ENCODE measurements around the gene LPCAT1. TPM values are rescaled to one million over a fixed set of nuclear protein-coding genes. Genes with fewer than 3 reads are reported as not detected.

LPCAT1 gene
- total RNA-seq, 1 donor from 2014 or later: 37.9 TPM

DNA sequence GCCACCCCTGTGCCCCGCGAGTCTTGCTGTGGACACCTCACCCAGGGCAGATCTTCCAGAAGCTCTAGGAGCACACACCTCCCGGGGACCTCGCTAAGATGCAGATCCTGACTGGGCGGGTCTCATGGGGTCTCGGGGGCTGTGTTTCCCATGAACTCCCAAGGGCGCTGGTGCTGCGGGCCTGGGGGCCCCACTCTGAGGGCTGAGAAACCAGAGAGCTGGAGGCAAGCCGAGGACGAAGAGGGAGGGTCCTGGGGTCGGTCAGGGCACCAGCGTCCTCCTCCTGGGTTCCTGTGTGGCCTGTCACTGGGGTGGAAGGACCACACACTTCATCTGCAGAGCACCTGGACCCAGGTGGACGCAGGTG lies 108.7 kb downstream of the LPCAT1 start:
- Mint-ChIP-seq H3K4me1 (ENCODE audit: unreplicated experiment) (no peaks in the 10 kb centered on the region), H3K36me3 (ENCODE audit: unreplicated experiment) (no peaks in the 10 kb centered on the region), H3K27me3 (ENCODE audit: unreplicated experiment) (peaks cover 6% of the 10 kb centered on the region), H3K27ac (ENCODE audit: unreplicated experiment) (no peak overlapping the region), H3K4me3 (ENCODE audit: unreplicated experiment) (no peak overlapping the region), H3K9me3 (ENCODE audit: unreplicated experiment) (peaks cover 14% of the 10 kb centered on the region)
- no peak for DNase-seq (ENCODE audit: extremely low spot score, unreplicated experiment)
- no peak for TF ChIP-seq CTCF (IDR thresholded peaks at IDR 0.05)

DNA sequence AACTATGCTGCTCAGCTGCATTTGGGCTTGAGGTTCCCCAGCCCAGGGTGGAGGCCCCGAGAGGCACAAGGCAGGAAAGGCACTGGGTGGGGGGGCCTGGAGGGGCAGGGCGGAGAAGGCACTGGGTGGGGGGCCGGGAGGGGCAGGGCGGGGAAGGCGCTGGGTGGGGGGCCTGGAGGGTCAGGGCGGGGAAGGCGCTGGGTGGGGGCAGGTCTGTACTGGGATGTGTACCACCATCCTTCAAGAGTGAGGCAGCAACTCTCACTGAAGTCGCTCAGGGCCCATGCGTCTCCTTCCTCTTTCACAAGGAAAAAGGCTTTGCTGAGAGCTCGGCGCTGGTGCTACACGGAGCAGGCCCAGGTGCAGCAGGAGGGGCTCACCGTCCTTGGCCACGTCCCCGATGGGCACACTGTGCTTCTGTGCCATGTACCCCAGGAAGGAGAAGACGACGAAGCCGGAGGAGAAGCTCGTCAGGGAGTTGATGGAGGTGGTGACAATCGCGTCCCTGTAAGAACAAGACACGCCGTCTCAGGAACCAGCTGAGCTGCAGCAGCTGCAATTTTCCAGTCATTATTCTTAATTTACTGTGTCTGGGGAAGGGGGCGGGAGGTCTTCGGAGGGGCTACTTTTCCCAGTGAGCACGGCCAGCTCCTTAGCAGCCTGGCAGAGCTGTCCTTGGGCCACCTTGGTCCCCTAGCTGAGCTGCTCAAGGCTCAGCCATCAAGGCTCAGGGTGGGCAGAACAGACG lies 109.3 kb downstream of the LPCAT1 start:
- peaks cover 6% of the 10 kb centered on the region for H3K27me3 Mint-ChIP-seq (ENCODE audit: unreplicated experiment)
- peaks cover 14% of the 10 kb centered on the region for H3K9me3 Mint-ChIP-seq (ENCODE audit: unreplicated experiment)
- no peaks in the 10 kb centered on the region for H3K36me3 Mint-ChIP-seq (ENCODE audit: unreplicated experiment)
- no peak overlapping the region for H3K27ac Mint-ChIP-seq (ENCODE audit: unreplicated experiment)
- DNase-seq (ENCODE audit: extremely low spot score, unreplicated experiment): no peak
- no peaks in the 10 kb centered on the region for H3K4me1 Mint-ChIP-seq (ENCODE audit: unreplicated experiment)
- no peak overlapping the region for H3K4me3 Mint-ChIP-seq (ENCODE audit: unreplicated experiment)
- TF ChIP-seq CTCF (IDR thresholded peaks at IDR 0.05): no peak

DNA sequence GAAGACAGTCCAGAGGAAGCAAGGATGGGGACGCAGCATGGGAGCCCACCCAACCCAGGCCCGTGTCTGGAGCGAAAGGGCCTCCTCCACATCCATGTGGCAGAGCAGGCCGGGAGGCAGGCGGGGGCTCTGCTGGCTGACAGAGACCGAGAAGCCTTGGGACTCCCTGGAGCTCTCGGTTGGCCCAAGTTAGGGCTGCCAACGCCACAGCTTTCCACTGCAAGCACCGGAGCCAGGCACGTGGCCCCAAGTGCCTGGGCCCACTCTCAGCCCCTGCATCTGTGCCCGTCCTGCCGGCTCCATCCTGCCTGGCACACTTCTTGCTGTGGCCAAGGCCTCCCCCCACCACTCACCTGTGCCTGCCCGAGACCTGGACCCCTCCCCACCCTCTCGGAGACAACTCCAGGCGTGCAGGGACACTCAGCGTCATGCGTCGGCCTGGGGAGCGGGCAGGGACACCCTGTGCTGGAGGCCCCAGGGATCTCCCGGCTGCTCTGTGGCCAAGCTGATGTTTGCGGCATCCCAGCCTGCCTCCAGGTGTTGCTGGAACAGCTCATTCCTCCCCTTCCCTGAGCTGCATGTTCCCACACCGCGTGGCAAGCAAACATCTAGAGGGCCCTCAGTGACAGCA lies 110.0 kb downstream of the LPCAT1 start:
- TF ChIP-seq CTCF (IDR thresholded peaks at IDR 0.05): no peak
- H3K36me3 Mint-ChIP-seq (ENCODE audit: unreplicated experiment): no peaks in the 10 kb centered on the region
- H3K4me1 Mint-ChIP-seq (ENCODE audit: unreplicated experiment): no peaks in the 10 kb centered on the region
- peaks cover 6% of the 10 kb centered on the region for H3K27me3 Mint-ChIP-seq (ENCODE audit: unreplicated experiment)
- H3K27ac Mint-ChIP-seq (ENCODE audit: unreplicated experiment): no peak overlapping the region
- H3K4me3 Mint-ChIP-seq (ENCODE audit: unreplicated experiment): no peak overlapping the region
- H3K9me3 Mint-ChIP-seq (ENCODE audit: unreplicated experiment): peaks cover 7% of the 10 kb centered on the region
- DNase-seq (ENCODE audit: extremely low spot score, unreplicated experiment): no peak

GRCh38 chr5:1413211-1413610 lies 110.5 kb downstream of the LPCAT1 start:
- TF ChIP-seq CTCF (IDR thresholded peaks at IDR 0.05): no peak
- no peaks in the 10 kb centered on the region for H3K36me3 Mint-ChIP-seq (ENCODE audit: unreplicated experiment)
- DNase-seq (ENCODE audit: extremely low spot score, unreplicated experiment): no peak
- H3K4me3 Mint-ChIP-seq (ENCODE audit: unreplicated experiment): no peak overlapping the region
- H3K9me3 Mint-ChIP-seq (ENCODE audit: unreplicated experiment): peaks cover 2% of the 10 kb centered on the region
- no peak overlapping the region for H3K27ac Mint-ChIP-seq (ENCODE audit: unreplicated experiment)
- H3K4me1 Mint-ChIP-seq (ENCODE audit: unreplicated experiment): no peaks in the 10 kb centered on the region
- H3K27me3 Mint-ChIP-seq (ENCODE audit: unreplicated experiment): peaks cover 6% of the 10 kb centered on the region

DNA sequence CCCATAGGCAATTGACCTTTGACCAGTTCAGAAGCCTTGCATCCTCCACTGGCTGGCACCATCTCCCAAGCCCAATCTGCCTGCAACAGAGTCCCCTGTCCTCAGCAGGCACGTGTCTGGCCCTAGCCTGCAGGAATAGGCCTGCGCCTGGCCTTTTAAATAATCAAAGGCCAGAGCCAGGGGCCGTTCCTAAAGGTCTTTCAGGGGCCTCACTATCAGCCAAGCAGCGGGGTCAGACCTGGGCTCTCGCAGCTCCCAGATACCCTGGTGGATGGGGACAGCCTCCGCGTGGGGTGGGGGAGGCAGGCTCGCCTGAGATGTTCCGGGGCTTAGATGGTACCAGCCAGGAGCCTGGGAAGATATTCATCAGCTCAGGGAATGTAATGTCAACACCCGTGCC lies 111.1 kb downstream of the LPCAT1 start:
- Mint-ChIP-seq H3K27ac (ENCODE audit: unreplicated experiment) (no peak overlapping the region), H3K4me3 (ENCODE audit: unreplicated experiment) (no peak overlapping the region), H3K9me3 (ENCODE audit: unreplicated experiment) (no peaks in the 10 kb centered on the region), H3K27me3 (ENCODE audit: unreplicated experiment) (peaks cover 6% of the 10 kb centered on the region), H3K4me1 (ENCODE audit: unreplicated experiment) (no peaks in the 10 kb centered on the region), H3K36me3 (ENCODE audit: unreplicated experiment) (no peaks in the 10 kb centered on the region)
- DNase-seq (ENCODE audit: extremely low spot score, unreplicated experiment): no peak
- TF ChIP-seq CTCF (IDR thresholded peaks at IDR 0.05): no peak
